HG02759 (cell line): ENCODE results near the gene ACTL7B.
"Not testable (repeated sequence)": the region's sequence is repeated elsewhere in the genome, so short reads cannot be mapped to it uniquely, and the experiment has no call there.

Source experiments
- ATAC-seq: cut with Tn5 transposase; IDR thresholded peaks from one replicate; pipeline ENCODE4 v1.9.1; 2021; ENCODE audit warnings: mild to moderate bottlenecking, moderate library complexity; ENCODE audit not compliant: unreplicated experiment

Gene ACTL7B

DNA sequence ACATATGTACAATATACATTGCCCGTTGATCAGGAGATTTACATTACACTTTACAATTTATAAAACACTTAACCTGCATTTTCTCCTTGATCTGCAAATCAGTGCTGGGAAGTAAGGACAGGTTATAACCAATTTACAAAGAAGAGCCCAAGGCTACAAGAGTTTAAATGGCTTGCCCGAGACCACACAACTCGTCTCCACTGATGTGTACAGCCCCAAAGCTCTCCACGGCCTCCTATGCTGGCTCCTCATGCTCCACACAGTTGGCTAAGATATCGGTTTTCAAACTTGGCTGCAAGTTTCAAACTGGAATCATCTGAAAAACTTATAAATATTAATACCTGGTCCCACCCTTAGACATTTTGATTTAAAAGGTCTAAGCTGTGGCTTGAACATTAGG is 10.3 kb downstream of the ACTL7B start:
- no peak for ATAC-seq

DNA sequence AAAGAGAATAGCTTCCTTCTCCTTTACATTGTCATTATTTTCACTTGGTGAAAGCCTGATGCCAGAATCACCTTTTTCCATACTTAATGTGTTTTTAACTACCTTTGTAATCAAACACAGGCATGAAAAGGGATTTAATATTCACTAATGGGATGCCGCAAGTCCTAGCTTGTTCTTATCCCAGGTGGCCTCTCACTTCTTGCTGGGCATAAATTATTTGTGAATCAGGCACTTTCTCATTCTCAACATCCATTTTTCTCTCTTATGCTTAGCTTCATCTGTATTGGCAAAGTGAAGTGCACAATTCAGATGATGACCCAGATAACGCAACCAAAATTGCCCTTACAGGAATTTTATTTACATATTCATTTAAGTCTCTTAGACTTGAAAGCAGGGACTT is 10.9 kb downstream of the ACTL7B start:
- ATAC-seq, result no peak

DNA sequence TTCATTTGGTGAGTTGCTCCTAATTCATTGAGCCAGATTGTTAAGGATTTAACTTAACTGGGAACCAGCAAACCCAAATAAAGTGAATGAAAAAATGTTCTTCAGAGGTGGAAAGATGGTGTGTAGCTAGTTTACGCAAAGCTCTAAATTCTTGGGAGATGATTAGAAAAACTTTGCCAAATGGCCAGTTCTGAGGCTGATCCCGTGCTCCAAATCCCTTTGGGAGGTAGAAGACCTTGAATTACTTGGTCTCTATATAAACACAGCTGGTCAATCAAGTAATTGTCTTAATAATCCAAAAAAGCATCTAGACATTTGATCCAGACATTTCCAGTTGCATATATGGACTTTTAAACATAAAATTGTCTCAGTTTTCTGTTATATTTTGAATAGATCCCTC is 11.4 kb downstream of the ACTL7B start:
- no peak for ATAC-seq

DNA sequence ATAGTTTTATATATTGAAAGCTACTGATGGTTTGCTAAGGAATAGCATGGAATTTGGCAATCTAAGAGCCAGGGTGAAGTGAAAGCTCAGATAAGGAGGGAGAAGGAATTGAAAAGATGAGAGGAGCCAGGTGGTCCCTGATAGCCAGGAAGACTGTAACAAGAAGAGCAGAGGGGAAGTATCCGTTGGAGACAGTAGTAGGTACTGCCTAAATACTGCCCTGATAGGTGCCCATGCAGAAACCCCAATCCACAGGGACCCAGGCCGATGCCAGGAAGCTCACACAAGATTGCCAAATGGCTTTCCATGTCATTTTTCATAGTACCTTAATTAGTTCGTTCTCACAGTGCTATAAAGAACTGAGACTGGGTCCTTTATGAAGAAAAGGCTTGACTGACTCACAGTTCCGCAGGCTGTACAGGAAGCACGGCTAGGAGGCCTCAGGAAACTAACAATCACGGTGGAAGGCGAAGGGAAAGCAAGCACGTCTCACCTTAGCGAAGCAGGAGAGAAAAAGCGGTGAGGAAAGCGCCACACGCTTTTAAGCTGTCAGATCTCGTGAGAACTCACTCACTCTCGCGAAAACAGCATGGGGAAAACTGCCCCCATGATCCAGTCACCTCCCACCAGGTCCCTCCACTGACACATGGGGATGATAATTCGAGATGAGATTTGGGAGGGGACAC is 13.0 kb downstream of the ACTL7B start:
- no peak for ATAC-seq

DNA sequence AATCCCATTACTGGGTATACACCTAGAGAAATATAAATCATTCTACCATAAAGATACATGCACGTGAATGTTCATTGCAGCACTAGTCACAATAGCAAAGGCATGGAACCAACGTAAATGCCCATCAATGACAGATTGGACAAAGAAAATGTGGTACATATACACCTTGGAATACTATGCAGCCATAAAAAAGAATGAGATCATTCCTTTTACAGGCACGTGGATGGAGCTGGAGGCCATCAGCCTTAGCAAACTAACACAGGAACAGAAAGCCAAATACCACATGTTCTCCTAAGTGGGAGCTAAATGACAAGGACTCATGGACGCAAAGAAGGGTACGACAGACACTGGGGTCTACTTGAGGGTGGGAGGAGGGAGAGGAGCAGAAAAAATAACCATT is 16.2 kb downstream of the ACTL7B start:
- not testable (repeated sequence) for ATAC-seq

DNA sequence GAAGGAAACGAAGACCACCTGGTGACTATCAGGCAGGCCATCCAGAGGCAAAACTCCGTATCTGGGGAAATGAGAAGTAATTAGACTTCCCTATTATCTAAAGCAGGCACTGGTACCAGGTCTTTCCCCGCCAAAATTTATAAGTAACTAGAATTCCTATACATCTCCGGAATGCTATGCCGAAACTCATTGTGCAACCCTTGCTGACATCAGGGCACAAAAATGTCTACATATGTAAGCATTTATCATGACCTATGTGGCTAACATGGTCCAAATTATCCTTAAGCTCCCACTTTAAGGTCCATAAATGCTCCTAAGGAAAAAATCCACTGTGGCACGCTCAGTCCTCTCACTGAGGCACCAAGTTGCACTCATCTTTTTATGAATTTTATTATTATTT is 17.8 kb downstream of the ACTL7B start:
- ATAC-seq, result no peak

DNA sequence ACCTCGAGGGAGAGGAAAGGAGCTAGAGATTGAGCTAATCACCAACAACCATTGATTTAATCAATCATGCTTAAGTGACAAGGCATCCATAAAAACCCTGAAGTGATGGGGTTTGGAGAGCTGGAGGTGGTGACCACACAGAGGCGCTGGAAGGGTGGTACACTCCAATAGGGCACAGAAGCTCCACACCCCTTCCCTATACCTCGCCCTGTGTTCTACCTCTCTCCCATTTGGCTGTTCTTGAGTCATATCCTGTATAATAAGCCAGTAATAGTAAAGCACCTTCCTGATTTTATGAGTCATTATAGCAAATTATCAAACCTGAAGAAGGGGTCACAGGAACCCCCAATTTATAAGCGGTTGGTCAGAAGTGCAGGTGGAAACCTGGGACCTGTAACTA is 18.3 kb downstream of the ACTL7B start:
- ATAC-seq, result no peak

DNA sequence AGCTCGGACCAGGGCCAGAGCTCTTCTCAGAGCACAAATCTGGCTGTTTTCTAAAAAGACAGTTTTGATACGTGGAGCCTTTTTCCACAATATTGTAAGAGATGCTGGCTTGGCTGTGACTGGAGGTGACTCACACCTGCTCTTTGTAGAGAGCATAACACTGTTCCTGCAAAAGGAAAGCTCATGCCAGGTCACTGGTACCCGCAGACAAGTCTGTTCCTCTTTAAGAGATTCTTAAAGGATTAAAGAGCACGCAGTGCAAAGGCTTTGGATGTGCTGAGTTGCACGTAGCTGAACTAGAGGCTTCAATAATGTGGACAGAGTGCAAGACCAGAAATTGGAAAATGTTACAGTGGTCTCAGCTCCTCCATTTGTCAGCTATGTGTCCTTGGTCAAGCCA is 19.0 kb downstream of the ACTL7B start:
- no peak for ATAC-seq

DNA sequence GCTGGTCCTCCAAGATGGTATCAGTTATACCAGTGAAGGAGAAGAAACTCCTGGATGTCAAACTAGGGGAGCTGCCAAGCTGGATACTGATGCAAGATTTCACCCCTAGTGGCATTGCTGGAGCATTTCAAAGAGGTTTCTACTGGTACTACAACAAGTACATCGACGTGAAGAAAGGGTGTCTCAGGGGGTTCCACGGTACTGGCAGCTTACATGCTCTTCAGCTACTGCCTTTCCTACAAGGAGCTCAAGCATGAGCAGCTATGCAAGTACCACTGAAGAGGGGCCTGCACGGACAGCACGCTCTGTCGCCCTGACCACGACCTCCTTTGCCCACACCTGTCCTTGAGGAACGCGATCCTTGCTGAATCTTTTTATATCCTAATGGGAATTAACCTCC is 19.5 kb downstream of the ACTL7B start:
- ATAC-seq, result no peak

DNA sequence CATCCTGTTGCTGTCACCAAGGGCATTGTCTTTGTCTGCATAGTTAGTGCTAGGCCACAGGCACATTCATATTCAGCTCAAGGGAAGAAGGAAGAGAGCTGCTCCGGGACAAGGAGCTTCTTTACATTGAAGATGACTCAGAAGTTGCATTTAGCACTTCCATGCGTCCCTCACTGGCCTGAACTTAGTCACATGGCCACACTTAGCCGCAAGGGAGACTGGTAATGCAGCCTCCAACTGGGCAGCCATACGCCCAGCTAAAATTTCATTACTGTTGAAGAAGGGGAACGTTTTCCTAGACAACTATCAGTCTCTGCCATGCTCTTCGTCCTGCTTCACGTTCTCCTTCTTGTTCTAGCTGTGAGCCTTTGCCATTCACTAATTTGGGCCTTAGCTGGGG is 20.0 kb downstream of the ACTL7B start:
- no peak for ATAC-seq

DNA sequence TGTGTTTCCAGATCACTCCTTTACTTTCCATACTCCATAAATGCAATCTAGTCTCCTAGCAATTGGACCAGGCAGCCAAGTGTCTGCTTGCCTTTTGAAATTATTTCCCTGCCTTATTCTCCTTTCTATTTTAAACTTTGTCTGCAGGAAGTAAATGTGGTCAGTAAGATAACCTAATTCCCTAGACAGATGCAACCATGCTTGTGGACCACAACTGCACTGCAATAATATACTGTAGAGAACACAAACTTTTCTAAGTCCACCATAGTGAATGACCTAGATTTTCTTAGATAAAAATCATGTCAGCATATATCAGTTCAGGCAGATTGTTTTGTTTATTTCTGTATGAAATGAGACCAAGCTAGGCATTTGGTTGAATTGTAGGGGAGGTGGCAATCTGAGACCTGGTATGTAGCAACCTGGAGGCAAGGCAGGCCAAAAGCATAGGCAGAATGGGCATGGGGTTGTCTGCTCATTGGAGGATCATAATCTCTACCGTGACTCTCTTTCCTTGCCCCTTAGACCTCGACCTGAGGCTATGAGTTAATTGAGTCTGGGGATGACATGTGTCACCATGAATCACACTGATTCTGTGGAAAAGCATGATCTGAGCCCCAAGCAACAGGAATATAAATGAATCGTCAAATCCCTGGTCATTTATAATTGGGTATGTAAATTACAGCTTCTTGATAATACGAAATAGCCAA is 20.7 kb downstream of the ACTL7B start:
- no peak for ATAC-seq

DNA sequence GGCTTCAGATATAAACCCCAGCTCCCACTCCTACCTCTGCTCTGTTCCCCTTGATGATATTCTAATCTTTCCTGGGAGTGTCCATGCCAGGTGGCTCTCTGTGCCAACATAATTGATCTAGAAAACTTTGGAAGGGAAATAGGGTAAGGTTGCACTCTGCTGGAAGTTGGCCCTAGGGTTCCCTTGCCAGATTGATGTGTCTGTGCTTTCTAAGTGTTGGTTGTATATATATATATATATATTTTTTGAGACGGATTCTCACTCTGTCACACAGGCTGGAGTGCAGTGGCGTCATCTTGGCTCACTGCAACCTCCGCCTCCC is 23.6 kb downstream of the ACTL7B start:
- ATAC-seq, result no peak

DNA sequence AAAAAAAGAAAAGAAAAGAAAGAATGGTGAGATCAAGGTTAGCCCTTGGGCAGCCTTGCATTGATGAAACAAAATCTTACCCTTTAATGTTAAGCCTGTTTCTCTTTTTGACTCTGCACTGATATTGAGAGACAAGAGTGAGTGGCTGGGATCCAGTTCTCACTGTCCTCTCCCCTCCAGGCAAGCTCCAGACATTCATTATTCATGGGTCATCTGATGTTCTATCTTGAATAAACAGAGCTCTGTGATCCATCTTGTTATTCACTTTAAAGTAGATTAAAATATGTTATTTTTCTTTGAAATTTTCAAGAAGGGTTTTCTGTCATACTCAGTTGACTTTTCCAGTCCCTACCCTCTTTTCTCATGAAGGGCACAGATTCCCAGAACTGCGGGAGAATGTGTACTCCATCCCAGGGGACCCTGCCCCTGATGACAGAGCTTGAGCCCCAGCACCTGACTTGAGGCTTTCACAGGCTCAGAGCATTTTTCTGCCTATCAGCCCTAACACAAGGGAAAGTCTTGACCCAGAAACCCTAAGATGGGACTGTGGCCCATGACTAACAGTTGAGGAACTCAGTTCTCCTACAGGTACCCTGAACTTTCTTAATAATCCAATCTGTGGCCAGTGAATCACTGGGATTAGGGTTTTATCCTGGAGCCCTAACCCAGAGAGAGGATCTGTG is 24.1 kb downstream of the ACTL7B start:
- no peak for ATAC-seq

DNA sequence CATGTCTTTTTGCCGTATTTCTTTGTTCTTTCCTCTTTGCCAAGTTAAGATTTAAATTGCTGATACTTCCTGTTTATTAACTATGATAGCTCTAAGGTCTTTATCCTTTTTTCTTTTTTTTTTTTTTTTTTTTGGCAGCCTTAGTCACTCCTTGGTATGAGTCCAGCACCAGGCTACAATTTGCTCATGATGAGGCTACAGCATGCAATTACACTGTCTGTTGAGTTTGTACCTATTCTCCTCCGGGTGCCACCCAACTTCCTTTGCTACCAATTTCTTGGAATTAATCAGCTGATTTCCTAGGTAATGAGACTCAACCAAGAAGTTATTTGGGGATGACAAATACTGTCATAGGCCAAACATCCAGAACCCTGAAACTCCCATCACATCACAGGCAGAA is 25.5 kb downstream of the ACTL7B start:
- no peak for ATAC-seq

DNA sequence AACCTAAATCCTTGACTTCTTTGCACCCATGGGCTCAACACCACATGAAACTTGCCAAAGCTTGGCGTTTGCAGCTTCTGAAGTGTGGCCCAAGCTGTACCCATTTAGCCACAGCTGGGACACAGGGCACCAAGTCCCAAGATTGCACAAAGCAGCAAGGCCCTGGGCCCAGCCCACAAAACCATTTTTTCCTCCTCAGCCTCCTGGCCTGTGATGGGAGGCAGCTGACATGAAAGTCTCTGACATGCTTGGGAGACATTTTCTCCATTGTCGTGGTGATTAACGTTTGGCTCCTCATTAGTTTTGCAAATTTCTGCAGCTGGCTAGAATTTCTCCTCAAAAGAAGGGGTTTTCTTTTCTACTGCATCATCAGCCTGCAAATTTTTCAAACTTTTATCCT is 32.0 kb downstream of the ACTL7B start:
- no peak for ATAC-seq

DNA sequence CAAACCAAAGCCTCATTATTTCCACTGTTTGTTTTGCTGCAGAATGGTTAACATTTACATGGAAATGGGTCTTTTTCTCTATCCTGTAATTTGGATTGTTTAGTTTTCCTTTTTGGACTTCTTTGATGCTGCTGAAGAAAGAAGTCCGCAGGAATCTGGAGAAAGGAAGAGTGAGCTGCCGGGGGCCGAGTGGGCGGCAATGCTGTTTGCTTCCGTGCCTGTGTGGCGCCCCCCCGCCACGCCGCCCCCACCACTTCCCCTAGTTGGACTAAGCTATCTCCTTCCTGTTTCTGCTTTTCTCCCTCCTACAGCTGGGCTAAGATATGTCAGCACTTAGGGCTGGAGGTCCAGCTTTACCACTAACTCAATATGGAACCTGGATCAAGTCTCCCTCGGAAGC is 39.7 kb downstream of the ACTL7B start:
- no peak for ATAC-seq

DNA sequence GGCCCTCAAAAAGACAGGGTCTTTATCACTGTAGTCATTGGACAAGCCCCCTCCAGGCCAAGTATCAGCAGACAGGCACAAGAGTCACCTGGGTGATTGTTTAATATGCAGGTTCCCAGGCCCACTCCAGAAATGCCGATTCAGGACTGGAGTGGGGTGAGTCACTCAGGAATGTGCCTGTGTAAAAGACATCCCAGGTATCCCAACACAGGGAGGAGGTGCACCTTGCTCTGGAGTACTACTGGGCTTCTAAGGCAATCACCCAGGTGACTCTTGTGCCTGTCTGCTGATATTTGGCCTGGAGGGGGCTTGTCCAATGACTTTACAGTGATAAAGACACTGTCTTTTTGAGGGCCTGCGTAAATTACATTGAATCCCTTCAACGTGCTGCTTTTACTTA is 40.6 kb downstream of the ACTL7B start:
- ATAC-seq, result no peak

DNA sequence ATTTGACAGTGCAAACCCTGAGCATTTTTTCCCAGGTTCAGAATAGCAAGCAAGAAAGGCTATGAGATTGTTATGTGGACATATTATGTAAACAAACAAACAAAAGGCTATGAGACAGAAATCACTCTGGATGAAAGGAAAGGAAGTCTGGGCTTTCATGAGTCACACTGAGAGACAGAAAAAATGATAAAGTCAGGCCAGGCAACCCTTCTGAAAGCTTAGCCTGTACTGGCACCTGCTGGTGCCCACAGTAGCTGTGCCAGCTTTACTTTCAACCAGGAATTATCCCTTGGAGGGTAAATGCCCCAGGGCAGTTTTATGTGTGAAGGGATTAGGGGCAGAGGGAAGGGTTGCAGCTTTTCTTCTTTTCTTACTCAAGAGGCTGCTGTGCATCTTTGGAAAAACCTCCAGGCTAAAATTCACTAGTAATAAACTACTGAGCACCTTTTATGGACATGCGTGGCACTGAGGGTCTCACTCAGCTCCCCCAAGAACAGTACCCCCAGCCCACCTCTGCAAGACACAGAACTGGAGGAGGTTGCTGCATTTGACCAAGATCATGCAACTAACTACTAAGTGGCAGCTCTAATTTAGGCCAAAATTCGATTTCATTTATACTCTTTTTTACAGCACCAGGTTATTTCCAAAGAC is 41.7 kb downstream of the ACTL7B start:
- no peak for ATAC-seq

DNA sequence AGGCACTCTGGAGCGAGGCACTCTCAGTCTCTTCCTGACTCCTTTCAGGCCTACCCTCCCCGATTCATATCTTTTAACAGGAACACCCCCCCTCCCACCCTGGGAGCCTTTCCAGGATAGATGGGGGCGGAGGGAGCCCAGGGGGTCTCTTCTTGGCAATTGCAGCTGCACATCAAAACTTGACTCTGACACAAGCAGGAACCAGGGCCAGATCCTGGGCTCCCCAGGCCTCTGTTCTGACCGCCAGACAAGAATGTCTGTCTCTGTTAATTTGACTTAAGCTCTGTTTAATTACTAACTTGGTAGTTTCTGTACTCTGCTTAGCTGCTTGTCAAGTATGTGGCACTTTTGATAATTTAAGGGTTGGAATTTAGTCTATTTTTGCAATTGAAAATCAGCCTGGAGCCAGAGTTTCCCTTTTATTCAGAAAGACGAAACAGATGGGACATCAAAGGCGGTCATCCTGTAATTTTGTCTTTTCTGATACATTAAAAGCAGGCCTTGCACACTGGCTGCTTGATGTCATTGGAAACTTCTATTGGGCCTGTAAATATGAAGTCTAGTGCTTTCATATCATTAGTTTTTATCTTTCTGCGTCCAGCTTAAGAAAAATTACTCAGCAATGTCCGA is 43.3 kb downstream of the ACTL7B start:
- ATAC-seq, result no peak

DNA sequence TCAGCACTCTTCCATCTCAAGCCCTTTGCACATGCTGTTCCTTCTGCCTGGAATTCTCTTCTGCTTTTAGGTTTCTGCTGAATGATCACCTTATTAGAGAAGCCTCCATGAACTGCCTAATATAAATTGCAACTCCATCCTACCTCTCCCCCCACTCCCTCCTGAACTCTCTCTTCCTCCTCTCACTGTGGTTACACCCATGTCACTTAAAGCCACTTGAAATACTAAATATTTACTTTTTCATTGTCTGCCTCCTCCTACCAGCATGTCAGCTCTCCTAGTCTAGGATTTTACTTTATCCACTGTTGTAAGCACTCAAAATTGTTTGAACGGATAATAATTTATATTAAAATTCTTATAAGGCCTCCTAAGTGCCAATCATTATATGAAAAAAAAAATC is 43.8 kb downstream of the ACTL7B start:
- no peak for ATAC-seq

DNA sequence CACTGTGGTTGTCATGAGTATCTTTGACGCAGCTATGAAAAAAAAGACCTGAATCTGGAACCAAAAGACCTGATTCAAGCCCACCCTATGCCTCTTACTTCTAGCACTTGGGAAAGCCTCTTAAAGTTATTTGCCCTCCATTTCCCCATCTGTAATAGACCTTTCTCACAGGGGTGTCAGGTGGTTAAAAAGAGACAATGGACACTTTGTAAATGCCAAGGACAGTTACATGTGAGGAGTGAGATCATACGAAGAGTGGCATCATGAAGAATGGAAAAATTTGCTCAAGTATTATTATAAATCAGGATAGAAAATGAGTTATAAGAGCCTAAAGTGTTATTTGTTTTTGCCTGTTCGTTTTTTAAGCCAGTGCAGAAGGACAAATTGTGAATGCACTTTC is 46.5 kb downstream of the ACTL7B start:
- no peak for ATAC-seq
